ENCODE measurements around the gene C1orf116.
A peak's percentile ranks its signal among the peaks of the same experiment; 100 is the strongest.

The C1orf116 gene

GRCh38 chr1:207003210-207003609 is 29.3 kb downstream of the C1orf116 start:
- H3K36me3 ChIP-seq (ENCODE audit: control insufficient read depth, insufficient read depth, low read length, severe bottlenecking) = no peaks in the 10 kb centered on the region
- H3K9me3 ChIP-seq (ENCODE audit: control insufficient read depth, low read length) = no peaks in the 10 kb centered on the region
- peaks cover 32% of the 10 kb centered on the region for H3K4me1 ChIP-seq (ENCODE audit: control insufficient read depth, insufficient read depth, low read length)
- H3K27me3 ChIP-seq (replicated peaks; ENCODE audit: control insufficient read depth, insufficient read depth, low read length) = peaks cover 6% of the 10 kb centered on the region
- H3K9ac ChIP-seq (ENCODE audit: low read length) = no peak overlapping the region
- H3K4me3 ChIP-seq (ENCODE audit: low read length) = no peak overlapping the region
- no peak for DNase-seq (ENCODE audit: low read depth)

- DNase-seq (ENCODE audit: low read depth) = no peak
- peaks cover 6% of the 10 kb centered on the region for H3K27me3 ChIP-seq (replicated peaks; ENCODE audit: control insufficient read depth, insufficient read depth, low read length)
- H3K4me1 ChIP-seq (ENCODE audit: control insufficient read depth, insufficient read depth, low read length) = peaks cover 29% of the 10 kb centered on the region
- H3K9ac ChIP-seq (ENCODE audit: low read length) = no peak overlapping the region
- H3K4me3 ChIP-seq (ENCODE audit: low read length) = no peak overlapping the region
- no peaks in the 10 kb centered on the region for H3K36me3 ChIP-seq (ENCODE audit: control insufficient read depth, insufficient read depth, low read length, severe bottlenecking)
- H3K9me3 ChIP-seq (ENCODE audit: control insufficient read depth, low read length) = no peaks in the 10 kb centered on the region
These were observed 29.8 kb downstream of the C1orf116 start for GRCh38 chr1:207002724-207003146.

GRCh38 chr1:207001492-207002245 is 30.9 kb downstream of the C1orf116 start:
- no peaks in the 10 kb centered on the region for H3K36me3 ChIP-seq (ENCODE audit: control insufficient read depth, insufficient read depth, low read length, severe bottlenecking)
- no peak overlapping the region for H3K9ac ChIP-seq (ENCODE audit: low read length)
- no peaks in the 10 kb centered on the region for H3K9me3 ChIP-seq (ENCODE audit: control insufficient read depth, low read length)
- H3K4me3 ChIP-seq (ENCODE audit: low read length) = no peak overlapping the region
- peaks cover 18% of the 10 kb centered on the region for H3K4me1 ChIP-seq (ENCODE audit: control insufficient read depth, insufficient read depth, low read length)
- peaks cover 6% of the 10 kb centered on the region for H3K27me3 ChIP-seq (replicated peaks; ENCODE audit: control insufficient read depth, insufficient read depth, low read length)
- DNase-seq (ENCODE audit: low read depth) = no peak

- Histone ChIP-seq H3K9me3 (ENCODE audit: control insufficient read depth, low read length) (no peaks in the 10 kb centered on the region), H3K36me3 (ENCODE audit: control insufficient read depth, insufficient read depth, low read length, severe bottlenecking) (no peaks in the 10 kb centered on the region), H3K4me1 (ENCODE audit: control insufficient read depth, insufficient read depth, low read length) (peaks cover 12% of the 10 kb centered on the region), H3K4me3 (ENCODE audit: low read length) (no peak overlapping the region), H3K27me3 (replicated peaks; ENCODE audit: control insufficient read depth, insufficient read depth, low read length) (peaks cover 6% of the 10 kb centered on the region), H3K9ac (ENCODE audit: low read length) (no peak overlapping the region)
- no peak for DNase-seq (ENCODE audit: low read depth)
These were observed 31.8 kb downstream of the C1orf116 start for GRCh38 chr1:207000651-207001291.

- H3K9ac ChIP-seq (ENCODE audit: low read length) = no peak overlapping the region
- no peak overlapping the region for H3K4me3 ChIP-seq (ENCODE audit: low read length)
- no peaks in the 10 kb centered on the region for H3K4me1 ChIP-seq (ENCODE audit: control insufficient read depth, insufficient read depth, low read length)
- H3K36me3 ChIP-seq (ENCODE audit: control insufficient read depth, insufficient read depth, low read length, severe bottlenecking) = no peaks in the 10 kb centered on the region
- H3K9me3 ChIP-seq (ENCODE audit: control insufficient read depth, low read length) = no peaks in the 10 kb centered on the region
- no peak for DNase-seq (ENCODE audit: low read depth)
- H3K27me3 ChIP-seq (replicated peaks; ENCODE audit: control insufficient read depth, insufficient read depth, low read length) = peaks cover 11% of the 10 kb centered on the region
These were observed 33.7 kb downstream of the C1orf116 start for GRCh38 chr1:206998816-206999215.

GRCh38 chr1:206992790-206993189 is 39.8 kb downstream of the C1orf116 start:
- Histone ChIP-seq H3K9ac (ENCODE audit: low read length) (no peak overlapping the region), H3K9me3 (ENCODE audit: control insufficient read depth, low read length) (no peaks in the 10 kb centered on the region), H3K27me3 (replicated peaks; ENCODE audit: control insufficient read depth, insufficient read depth, low read length) (peaks cover 13% of the 10 kb centered on the region), H3K4me1 (ENCODE audit: control insufficient read depth, insufficient read depth, low read length) (no peaks in the 10 kb centered on the region), H3K4me3 (ENCODE audit: low read length) (no peak overlapping the region), H3K36me3 (ENCODE audit: control insufficient read depth, insufficient read depth, low read length, severe bottlenecking) (no peaks in the 10 kb centered on the region)
- DNase-seq (ENCODE audit: low read depth) = no peak

- Histone ChIP-seq H3K27me3 (replicated peaks; ENCODE audit: control insufficient read depth, insufficient read depth, low read length) (peaks cover 20% of the 10 kb centered on the region), H3K4me1 (ENCODE audit: control insufficient read depth, insufficient read depth, low read length) (no peaks in the 10 kb centered on the region), H3K9me3 (ENCODE audit: control insufficient read depth, low read length) (no peaks in the 10 kb centered on the region), H3K4me3 (ENCODE audit: low read length) (no peak overlapping the region), H3K36me3 (ENCODE audit: control insufficient read depth, insufficient read depth, low read length, severe bottlenecking) (no peaks in the 10 kb centered on the region), H3K9ac (ENCODE audit: low read length) (no peak overlapping the region)
- no peak for DNase-seq (ENCODE audit: low read depth)
These were observed 44.7 kb downstream of the C1orf116 start for GRCh38 chr1:206987873-206988272.

- H3K9ac ChIP-seq (ENCODE audit: low read length) = no peak overlapping the region
- H3K9me3 ChIP-seq (ENCODE audit: control insufficient read depth, low read length) = no peaks in the 10 kb centered on the region
- H3K27me3 ChIP-seq (replicated peaks; ENCODE audit: control insufficient read depth, insufficient read depth, low read length) = peaks cover 21% of the 10 kb centered on the region
- H3K36me3 ChIP-seq (ENCODE audit: control insufficient read depth, insufficient read depth, low read length, severe bottlenecking) = no peaks in the 10 kb centered on the region
- DNase-seq (ENCODE audit: low read depth) = no peak
- no peak overlapping the region for H3K4me3 ChIP-seq (ENCODE audit: low read length)
- H3K4me1 ChIP-seq (ENCODE audit: control insufficient read depth, insufficient read depth, low read length) = no peaks in the 10 kb centered on the region
These were observed 45.7 kb downstream of the C1orf116 start for GRCh38 chr1:206986885-206987284.

GRCh38 chr1:206986402-206986801 is 46.2 kb downstream of the C1orf116 start:
- no peak overlapping the region for H3K4me3 ChIP-seq (ENCODE audit: low read length)
- no peaks in the 10 kb centered on the region for H3K9me3 ChIP-seq (ENCODE audit: control insufficient read depth, low read length)
- H3K4me1 ChIP-seq (ENCODE audit: control insufficient read depth, insufficient read depth, low read length) = no peaks in the 10 kb centered on the region
- no peak overlapping the region for H3K9ac ChIP-seq (ENCODE audit: low read length)
- peaks cover 21% of the 10 kb centered on the region for H3K27me3 ChIP-seq (replicated peaks; ENCODE audit: control insufficient read depth, insufficient read depth, low read length)
- no peaks in the 10 kb centered on the region for H3K36me3 ChIP-seq (ENCODE audit: control insufficient read depth, insufficient read depth, low read length, severe bottlenecking)
- no peak for DNase-seq (ENCODE audit: low read depth)

- no peaks in the 10 kb centered on the region for H3K36me3 ChIP-seq (ENCODE audit: control insufficient read depth, insufficient read depth, low read length, severe bottlenecking)
- no peak overlapping the region for H3K9ac ChIP-seq (ENCODE audit: low read length)
- no peak for DNase-seq (ENCODE audit: low read depth)
- no peaks in the 10 kb centered on the region for H3K9me3 ChIP-seq (ENCODE audit: control insufficient read depth, low read length)
- H3K27me3 ChIP-seq (replicated peaks; ENCODE audit: control insufficient read depth, insufficient read depth, low read length) = peaks cover 18% of the 10 kb centered on the region
- H3K4me1 ChIP-seq (ENCODE audit: control insufficient read depth, insufficient read depth, low read length) = no peaks in the 10 kb centered on the region
- H3K4me3 ChIP-seq (ENCODE audit: low read length) = no peak overlapping the region
These were observed 47.3 kb downstream of the C1orf116 start for GRCh38 chr1:206985162-206985749.

GRCh38 chr1:206982216-206982615 is 50.3 kb downstream of the C1orf116 start:
- Histone ChIP-seq H3K36me3 (ENCODE audit: control insufficient read depth, insufficient read depth, low read length, severe bottlenecking) (no peaks in the 10 kb centered on the region), H3K4me3 (ENCODE audit: low read length) (no peak overlapping the region), H3K27me3 (replicated peaks; ENCODE audit: control insufficient read depth, insufficient read depth, low read length) (peaks cover 21% of the 10 kb centered on the region), H3K9me3 (ENCODE audit: control insufficient read depth, low read length) (no peaks in the 10 kb centered on the region), H3K4me1 (ENCODE audit: control insufficient read depth, insufficient read depth, low read length) (no peaks in the 10 kb centered on the region), H3K9ac (ENCODE audit: low read length) (no peak overlapping the region)
- DNase-seq (ENCODE audit: low read depth) = peak; percentile 70
